LoVo (cell line): ENCODE data around the gene CTSV.
A peak's percentile ranks its signal among the peaks of the same experiment; 100 is the strongest.
"Not testable (repeated sequence)": the region's sequence is repeated elsewhere in the genome, so short reads cannot be mapped to it uniquely, and the experiment has no call there.

Experiments
- DNase-seq: peaks from one replicate; pipeline ENCODE4 v3.0.0-alpha.2; 2016; ENCODE audit warnings: low spot score

The CTSV gene

GRCh38 chr9:97038611-97039513 is at the start of gene CTSV:
Gene CTSV, minus strand, starts transcription at chr9:97039142. Its CDS starts 1,099 bp downstream, at chr9:97038043.
- peak; percentile 92 for DNase-seq

GRCh38 chr9:97087668-97088215 is 48.8 kb upstream of the CTSV start:
- not testable (repeated sequence) for DNase-seq

- not testable (repeated sequence) for DNase-seq
Measured at GRCh38 chr9:97084562-97084991, 45.6 kb upstream of the CTSV start.

GRCh38 chr9:97078362-97078761 is 39.4 kb upstream of the CTSV start:
- no peak for DNase-seq

- DNase-seq: no peak
Measured at GRCh38 chr9:97077452-97078295, 38.7 kb upstream of the CTSV start.

- DNase-seq: not testable (repeated sequence)
Measured at GRCh38 chr9:97076731-97077451, 37.9 kb upstream of the CTSV start.

- no peak for DNase-seq
Measured at GRCh38 chr9:97076238-97076637, 37.3 kb upstream of the CTSV start.

GRCh38 chr9:97075289-97075985 is 36.5 kb upstream of the CTSV start:
- no peak for DNase-seq

GRCh38 chr9:97073506-97073905 is 34.6 kb upstream of the CTSV start:
- DNase-seq: no peak

- no peak for DNase-seq
Measured at GRCh38 chr9:97072285-97072776, 33.4 kb upstream of the CTSV start.

- DNase-seq: not testable (repeated sequence)
Measured at GRCh38 chr9:97070325-97070724, 31.4 kb upstream of the CTSV start.

GRCh38 chr9:97067490-97067889 is 28.5 kb upstream of the CTSV start:
- no peak for DNase-seq

- DNase-seq: no peak
Measured at GRCh38 chr9:97064176-97064575, 25.2 kb upstream of the CTSV start.

- no peak for DNase-seq
Measured at GRCh38 chr9:97060796-97061195, 21.9 kb upstream of the CTSV start.

GRCh38 chr9:97059626-97060025 is 20.7 kb upstream of the CTSV start:
- peak; percentile 39 for DNase-seq

- DNase-seq: no peak
Measured at GRCh38 chr9:97057651-97058050, 18.7 kb upstream of the CTSV start.

GRCh38 chr9:97055891-97056290 is 16.9 kb upstream of the CTSV start:
- DNase-seq: not testable (repeated sequence)

- DNase-seq: no peak
Measured at GRCh38 chr9:97053717-97054116, 14.8 kb upstream of the CTSV start.

- no peak for DNase-seq
Measured at GRCh38 chr9:97052735-97053134, 13.8 kb upstream of the CTSV start.

- DNase-seq: peak; percentile 87
Measured at GRCh38 chr9:97046228-97046627, 7.3 kb upstream of the CTSV start.

GRCh38 chr9:97045300-97045699 is 6.4 kb upstream of the CTSV start:
- no peak for DNase-seq
